ENCODE measurements around the gene RAB3D.

- TF ChIP-seq CTCF (conservative IDR thresholded peaks at IDR 0.05 in 1 of 2, IDR thresholded peaks at IDR 0.05 in 1 of 2; ENCODE audit: low read depth in 1 of 2, low read length in 2 of 2) = no peak
- no peak for TF ChIP-seq EZH2 (IDR thresholded peaks at IDR 0.05; ENCODE audit: low read length, missing control alignments)
Observed at GRCh38 chr19:11279505-11280236, 59.8 kb downstream of the RAB3D start.
